H9 (cell line): ENCODE measurements around the gene CTDSP2. TPM values are rescaled to one million over a fixed set of nuclear protein-coding genes. Genes with fewer than 3 reads are reported as not detected.
A peak's percentile ranks its signal among the peaks of the same experiment; 100 is the strongest.

Experiments used
- DNase-seq: peaks from one replicate; pipeline ENCODE4 v3.0.0-alpha.2; 2017
- H2AFZ ChIP-seq: one replicate; pipeline ENCODE4 v1.6.1; 2013; ENCODE audit warnings: mild to moderate bottlenecking, low read length, control low read depth, moderate library complexity
- H2AK5ac ChIP-seq: 2 replicates; pipeline ENCODE4 v1.6.1; 2013; ENCODE audit warnings: low read length, control low read depth, mixed read lengths; ENCODE audit not compliant: insufficient read length
- H2BK120ac ChIP-seq: one replicate; pipeline ENCODE4 v1.6.1; 2013; ENCODE audit warnings: low read depth, mild to moderate bottlenecking, low read length, control low read depth, inconsistent platforms; ENCODE audit not compliant: poor library complexity, severe bottlenecking
- H2BK12ac ChIP-seq: 2 replicates; pipeline ENCODE4 v1.6.1; 2013; ENCODE audit warnings: low read length, control low read depth, mixed read lengths, low read depth; ENCODE audit not compliant: insufficient read length
- H2BK15ac ChIP-seq: 2 replicates; pipeline ENCODE4 v1.6.1; 2013; ENCODE audit warnings: low read depth, low read length, control low read depth
- H2BK20ac ChIP-seq: one replicate; pipeline ENCODE4 v1.6.1; 2013; ENCODE audit warnings: low read depth, mild to moderate bottlenecking, low read length, control low read depth, inconsistent platforms; ENCODE audit not compliant: poor library complexity, severe bottlenecking
- H2BK5ac ChIP-seq: 2 replicates; pipeline ENCODE4 v1.6.1; 2013; ENCODE audit warnings: low read length, control low read depth, mixed read lengths; ENCODE audit not compliant: insufficient read length
- H3K14ac ChIP-seq: 2 replicates; pipeline ENCODE4 v1.6.1; 2013; ENCODE audit warnings: low read length, control low read depth; ENCODE audit not compliant: insufficient read depth
- H3K18ac ChIP-seq: 2 replicates; pipeline ENCODE4 v1.6.1; 2013; ENCODE audit warnings: low read depth, mild to moderate bottlenecking, mixed read lengths, low read length, control low read depth; ENCODE audit not compliant: insufficient read length
- H3K23ac ChIP-seq: 2 replicates; pipeline ENCODE4 v1.6.1; 2013; ENCODE audit warnings: low read length, control low read depth, mixed read lengths, low read depth; ENCODE audit not compliant: insufficient read length
- H3K23me2 ChIP-seq: 2 replicates; pipeline ENCODE4 v1.6.1; 2013; ENCODE audit warnings: low read depth, mild to moderate bottlenecking, mixed read lengths, low read length, control low read depth; ENCODE audit not compliant: insufficient read length, poor library complexity, severe bottlenecking
- H3K27ac ChIP-seq: 2 replicates; pipeline ENCODE4 v1.5.1; 2013; ENCODE audit warnings: low read length, control low read depth, mixed read lengths, low read depth; ENCODE audit not compliant: insufficient read length
- H3K27me3 ChIP-seq: 2 replicates; pipeline ENCODE4 v1.6.1; 2013; ENCODE audit warnings: low read length, control low read depth, inconsistent platforms; ENCODE audit not compliant: insufficient read depth
- H3K4ac ChIP-seq: 2 replicates; pipeline ENCODE4 v1.6.1; 2013; ENCODE audit warnings: low read depth, mild to moderate bottlenecking, control low read depth, inconsistent platforms, low read length, moderate library complexity
- H3K4me1 ChIP-seq: 2 replicates; pipeline ENCODE4 v1.6.1; 2013; ENCODE audit warnings: low read length, control low read depth, inconsistent platforms; ENCODE audit not compliant: insufficient read depth
- H3K4me2 ChIP-seq: 2 replicates; pipeline ENCODE4 v1.6.1; 2013; ENCODE audit warnings: low read length, control low read depth, mixed read lengths; ENCODE audit not compliant: insufficient read length, insufficient read depth
- H3K56ac ChIP-seq: 2 replicates; pipeline ENCODE4 v1.6.1; 2013; ENCODE audit warnings: low read depth, mild to moderate bottlenecking, mixed read lengths, low read length, control low read depth; ENCODE audit not compliant: insufficient read length
- H3K79me1 ChIP-seq: 2 replicates; pipeline ENCODE4 v1.6.1; 2013; ENCODE audit warnings: low read depth, mild to moderate bottlenecking, moderate library complexity, low read length, control low read depth, inconsistent platforms; ENCODE audit not compliant: insufficient read depth, poor library complexity, severe bottlenecking
- H3K79me2 ChIP-seq: 2 replicates; pipeline ENCODE4 v1.6.1; 2013; ENCODE audit warnings: low read length, control low read depth, inconsistent platforms; ENCODE audit not compliant: insufficient read depth
- H3K9ac ChIP-seq: 2 replicates; pipeline ENCODE4 v1.6.1; 2013; ENCODE audit warnings: low read length, control low read depth, mixed read lengths; ENCODE audit not compliant: insufficient read length; ENCODE audit errors: extremely low read depth
- H3K9me3 ChIP-seq: one replicate; pipeline ENCODE4 v1.6.1; 2013; ENCODE audit warnings: low read depth, low read length, inconsistent platforms; ENCODE audit not compliant: control insufficient read depth
- H3T11ph ChIP-seq: one replicate; pipeline ENCODE4 v1.6.1; 2013; ENCODE audit warnings: mild to moderate bottlenecking, low read length, control low read depth, inconsistent platforms
- H4K20me1 ChIP-seq: one replicate; pipeline ENCODE4 v1.6.1; 2013; ENCODE audit not compliant: control insufficient read depth, insufficient read length, insufficient read depth
- H4K5ac ChIP-seq: 2 replicates; pipeline ENCODE4 v1.6.1; 2013; ENCODE audit warnings: low read depth, mild to moderate bottlenecking, mixed read lengths, low read length, control low read depth; ENCODE audit not compliant: insufficient read length
- H4K8ac ChIP-seq: replicated peaks from 2 replicates; pipeline ENCODE4 v1.6.1; 2013; ENCODE audit warnings: low read length, control low read depth, mixed read lengths, low read depth; ENCODE audit not compliant: insufficient read length
- H4K91ac ChIP-seq: 2 replicates; pipeline ENCODE4 v1.6.1; 2013; ENCODE audit warnings: low read depth, mild to moderate bottlenecking, moderate library complexity, mixed read lengths, low read length, control low read depth; ENCODE audit not compliant: insufficient read length
- H3K27ac Mint-ChIP-seq, 3 experiments: 2 replicates in 2 of 3; 3 replicates in 1 of 3; pipeline ENCODE4 v1.8.0; 2020 to 2021; ENCODE audit warnings: mixed read lengths in 3 of 3, mild to moderate bottlenecking in 1 of 3, moderate library complexity in 1 of 3
- H3K27me3 Mint-ChIP-seq: 2 replicates; pipeline ENCODE4 v1.8.0; 2021; ENCODE audit warnings: low read depth, mild to moderate bottlenecking, moderate library complexity, mixed read lengths
- H3K36me3 Mint-ChIP-seq, 3 experiments: 2 replicates in 2 of 3; 3 replicates in 1 of 3; pipeline ENCODE4 v1.8.0; 2020 to 2021; ENCODE audit warnings: low read depth in 3 of 3, mixed read lengths in 3 of 3; ENCODE audit not compliant: insufficient read depth in 1 of 3
- H3K4me1 Mint-ChIP-seq, 2 experiments: 2 replicates each; pipeline ENCODE4 v1.8.0; 2020; ENCODE audit warnings: mixed read lengths in 2 of 2
- H3K4me3 Mint-ChIP-seq, 2 experiments: 2 replicates in 1 of 2; 3 replicates in 1 of 2; pipeline ENCODE4 v1.8.0; 2020 to 2021; ENCODE audit warnings: mild to moderate bottlenecking in 2 of 2, mixed read lengths in 2 of 2, moderate library complexity in 1 of 2
- H3K9me3 Mint-ChIP-seq, 2 experiments: 2 replicates in 1 of 2; 3 replicates in 1 of 2; pipeline ENCODE4 v1.8.0; 2020; ENCODE audit warnings: mild to moderate bottlenecking in 2 of 2, mixed read lengths in 2 of 2, moderate library complexity in 1 of 2
- CTCF ChIP-seq: fragments of 200-600 bp; sonication (generic); conservative IDR thresholded peaks from 3 replicates; pipeline ENCODE4 v1.8.0; 2021; ENCODE audit warnings: antibody characterized with exemption, mild to moderate bottlenecking
- WGBS: extraction: QIAGEN DNeasy Blood & Tissue Kit; methylation state at CpG from one replicate; pipeline ENCODE4 v1.1.7; 2013; ENCODE audit warnings: missing lambda C conversion rate, low lambda C conversion rate, mixed read lengths; ENCODE audit not compliant: insufficient read length; ENCODE audit errors: extremely low coverage; 5-methylcytosine and 5-hydroxymethylcytosine counted together
- total RNA-seq: library from RNA; stranded (reverse); gene quantifications from 2 replicates; pipeline ENCODE4 v1.2.1, GENCODE V29; 2021

CTDSP2 gene
- total RNA-seq, 1 experiment from 2014 or later = 103 TPM

GRCh38 chr12:57838594-57839302 is 7.8 kb downstream of the CTDSP2 start:
- Histone ChIP-seq H3K4me2 (no peak overlapping the region), H3K27ac (no peak overlapping the region), H3K4ac (no peak overlapping the region), H3K79me2 (peaks cover 50% of the 10 kb centered on the region; the same call in 1 of the 2 replicates), H3K4me1 (peaks cover 37% of the 10 kb centered on the region), H3K79me1 (peaks cover 10% of the 10 kb centered on the region), H3K18ac (no peak overlapping the region), H3K9ac (no peak overlapping the region), H2BK15ac (no peak overlapping the region), H3K27me3 (no peaks in the 10 kb centered on the region), H4K20me1 (no peaks in the 10 kb centered on the region), H2AFZ (no peak overlapping the region), H2BK120ac (no peak overlapping the region), H3K56ac (no peak overlapping the region), H3K23me2 (peaks cover 5% of the 10 kb centered on the region), H2AK5ac (no peak overlapping the region), H3K9me3 (no peaks in the 10 kb centered on the region), H4K5ac (no peak overlapping the region), H3K23ac (no peak overlapping the region), H3T11ph (no peak overlapping the region), H3K14ac (no peak overlapping the region), H4K91ac (no peak overlapping the region), H2BK20ac (no peak overlapping the region), H4K8ac (no peak overlapping the region), H2BK12ac (no peak overlapping the region), H2BK5ac (no peak overlapping the region)
- Mint-ChIP-seq H3K27ac (peak overlapping the region in 1 of 3 experiments; percentile 23; a peak in 1 of 7 replicates), H3K36me3 (peaks cover 0 to 3% (median 0%) of the 10 kb centered on the region in 3 experiments; a peak in 3 of 7 replicates), H3K4me3 (peak overlapping the region in 1 of 2 experiments; percentile 35; a peak in 2 of 5 replicates), H3K27me3 (no peaks in the 10 kb centered on the region), H3K4me1 (peaks cover 89 to 97% of the 10 kb centered on the region in 2 experiments), H3K9me3 (no peaks in the 10 kb centered on the region)
- no CpG with 5 or more reads among the region's 8 CpGs for WGBS
- no peak for DNase-seq
- TF ChIP-seq CTCF = no peak
